GM12875 (cell line): ENCODE results near the gene LRR1.
"Not testable (repeated sequence)": the region's sequence is repeated elsewhere in the genome, so short reads cannot be mapped to it uniquely, and the experiment has no call there.

ENCODE experiments used
- H3K4me3 ChIP-seq: one replicate; pipeline ENCODE4 v1.5.1; 2011; ENCODE audit warnings: low read depth, low read length, control low read depth
- CTCF ChIP-seq: IDR thresholded peaks from 2 replicates; pipeline ENCODE4 v1.5.1; 2011; ENCODE audit warnings: low read depth, mild to moderate bottlenecking, control low read depth, inconsistent platforms, low read length, moderate library complexity, borderline replicate concordance; ENCODE audit not compliant: insufficient read depth

The LRR1 gene

DNA sequence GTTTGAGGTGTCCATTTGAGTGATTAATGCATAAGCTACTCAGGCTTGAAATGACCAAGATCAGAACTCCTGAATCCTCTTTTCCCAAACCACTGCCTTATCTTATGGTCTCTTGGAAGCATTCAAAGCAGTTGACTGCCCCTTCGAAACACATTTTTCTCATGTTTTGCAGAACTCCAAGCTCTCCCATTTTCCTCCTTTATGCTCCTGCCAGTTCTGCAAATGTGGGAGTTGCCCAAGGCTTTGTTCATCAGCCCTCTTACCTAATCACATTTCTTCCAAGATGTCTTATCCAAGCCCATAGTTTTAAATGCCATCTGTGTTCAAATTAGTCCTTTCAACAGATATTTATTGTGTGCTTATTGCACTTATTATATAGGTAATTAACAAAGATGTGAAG is 38.1 kb downstream of the LRR1 start:
- H3K4me3 ChIP-seq, result no peak overlapping the region
- TF ChIP-seq CTCF, result no peak

- no peak for TF ChIP-seq CTCF
- no peak overlapping the region for H3K4me3 ChIP-seq
These were observed 38.9 kb downstream of the LRR1 start for GRCh38 chr14:49637534-49638078.

DNA sequence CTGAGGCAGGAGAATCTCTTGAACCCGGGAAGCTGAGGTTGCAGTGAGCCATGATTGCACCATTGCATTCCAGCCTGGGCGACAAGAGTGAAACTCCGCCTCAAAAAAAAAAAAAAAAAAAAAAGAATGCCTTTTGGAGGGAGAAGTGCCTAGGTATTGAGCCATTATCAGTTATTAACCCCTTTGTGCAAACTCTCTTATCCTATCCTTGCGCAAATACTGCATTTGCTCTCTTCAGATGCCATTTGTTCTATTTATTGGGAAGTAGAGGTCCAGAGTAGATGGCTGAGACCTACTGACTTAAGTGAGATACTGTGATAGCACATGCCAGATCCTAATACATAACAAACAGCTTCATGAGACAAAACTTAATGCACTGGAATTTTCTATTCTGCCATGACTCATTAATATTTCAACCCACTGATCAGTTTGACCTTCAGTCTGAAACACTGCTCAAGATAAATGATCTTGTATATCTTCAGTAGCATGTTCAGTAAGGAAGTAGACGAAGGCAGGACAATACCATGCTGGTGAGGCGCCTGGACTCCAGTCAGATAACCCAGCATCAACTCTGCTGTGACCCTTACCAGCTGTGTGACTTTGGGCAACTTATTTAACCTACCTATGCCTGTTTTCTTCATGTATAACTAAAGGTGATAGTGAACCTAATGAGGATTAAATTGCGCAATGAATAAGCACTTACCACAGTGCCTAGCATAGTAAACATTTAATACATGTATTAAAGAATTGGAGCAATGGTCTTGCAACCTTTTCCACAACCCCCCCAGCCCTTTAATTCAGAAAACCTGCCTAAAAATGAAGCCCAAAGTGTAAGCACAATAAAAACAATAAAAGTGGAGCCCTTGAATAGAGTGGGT is 42.0 kb downstream of the LRR1 start:
- H3K4me3 ChIP-seq, result no peak overlapping the region
- no peak for TF ChIP-seq CTCF

DNA sequence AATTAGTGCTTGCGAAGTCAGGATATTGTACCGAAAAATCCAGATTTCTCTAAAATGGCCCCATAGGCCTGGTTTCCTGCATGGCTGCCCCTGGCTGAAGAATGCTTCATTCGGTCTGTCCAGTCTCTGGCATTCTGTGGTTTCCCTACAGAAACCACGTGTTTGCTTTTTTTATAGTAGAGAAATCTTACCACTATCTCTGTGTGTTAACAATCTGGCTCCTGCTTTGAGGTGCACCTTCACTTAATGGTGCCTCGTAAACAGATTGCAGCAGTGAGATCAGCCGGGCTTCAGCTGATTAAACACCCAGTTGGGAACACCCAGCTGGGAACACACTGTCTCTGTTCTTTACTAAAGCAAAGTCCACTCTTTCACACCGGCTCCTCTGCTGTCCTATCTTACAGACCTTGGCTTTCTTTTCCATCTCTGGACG is 43.0 kb downstream of the LRR1 start:
- H3K4me3 ChIP-seq, result no peak overlapping the region
- TF ChIP-seq CTCF, result no peak

DNA sequence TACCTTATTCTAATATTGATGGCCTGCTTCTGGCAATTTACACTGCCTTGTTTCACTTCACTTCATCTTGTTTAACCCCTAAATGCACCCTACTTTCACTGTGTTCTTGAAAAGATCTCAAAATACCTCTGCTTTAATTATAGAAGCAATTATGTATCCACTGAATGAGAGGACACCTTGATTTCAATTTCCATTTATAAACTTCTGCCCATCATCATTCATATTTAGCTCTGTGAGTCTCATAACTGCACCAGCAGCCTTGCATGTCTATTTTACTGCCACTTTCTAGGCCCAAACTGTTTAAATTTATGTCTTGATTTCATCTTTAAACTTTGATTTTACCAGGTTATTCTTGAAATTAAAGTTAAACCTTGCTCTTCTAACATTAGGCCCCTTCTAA is 43.4 kb downstream of the LRR1 start:
- no peak overlapping the region for H3K4me3 ChIP-seq
- TF ChIP-seq CTCF, result no peak

DNA sequence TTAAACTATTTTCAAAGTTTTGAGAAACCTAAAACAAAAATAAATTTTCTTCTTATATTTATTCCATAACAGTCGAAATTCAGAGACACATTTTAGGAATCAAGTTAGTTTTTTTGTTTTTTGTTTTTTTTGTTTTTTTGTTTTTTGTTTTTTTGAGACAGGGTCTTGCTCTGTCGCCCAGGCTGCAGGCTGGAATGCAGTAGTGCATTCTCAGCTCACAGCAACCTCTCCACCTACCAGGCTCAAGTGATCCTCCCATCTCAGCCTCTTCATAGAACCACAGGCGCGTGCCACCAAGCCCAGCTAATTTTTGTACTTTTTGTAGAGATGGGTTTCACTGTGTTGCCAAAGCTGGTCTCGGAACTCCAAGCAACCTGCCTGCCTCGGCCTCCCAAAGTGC is 54.8 kb downstream of the LRR1 start:
- no peak for TF ChIP-seq CTCF
- H3K4me3 ChIP-seq, result no peak overlapping the region

GRCh38 chr14:49654511-49654910 is 55.8 kb downstream of the LRR1 start:
- no peak for TF ChIP-seq CTCF
- no peak overlapping the region for H3K4me3 ChIP-seq

- H3K4me3 ChIP-seq, result not testable (repeated sequence)
These were observed 58.8 kb downstream of the LRR1 start for GRCh38 chr14:49657500-49657899.
